Ramos (cell line): ENCODE results near the gene PPFIBP1.
"Not testable (repeated sequence)": the region's sequence is repeated elsewhere in the genome, so short reads cannot be mapped to it uniquely, and the experiment has no call there.

Experiments used
- in situ Hi-C: fragments of 300-500 bp; cut with MboI; formaldehyde crosslinking; loops from one replicate; pipeline ENCODE4 v1.14.3; 2022; ENCODE audit warnings: low sequenced_read_pairs; ENCODE audit not compliant: unreplicated experiment

PPFIBP1 gene

GRCh38 chr12:27555925-27556778 lies 32.1 kb downstream of the PPFIBP1 start:
- in situ Hi-C loops = no loop called here

DNA sequence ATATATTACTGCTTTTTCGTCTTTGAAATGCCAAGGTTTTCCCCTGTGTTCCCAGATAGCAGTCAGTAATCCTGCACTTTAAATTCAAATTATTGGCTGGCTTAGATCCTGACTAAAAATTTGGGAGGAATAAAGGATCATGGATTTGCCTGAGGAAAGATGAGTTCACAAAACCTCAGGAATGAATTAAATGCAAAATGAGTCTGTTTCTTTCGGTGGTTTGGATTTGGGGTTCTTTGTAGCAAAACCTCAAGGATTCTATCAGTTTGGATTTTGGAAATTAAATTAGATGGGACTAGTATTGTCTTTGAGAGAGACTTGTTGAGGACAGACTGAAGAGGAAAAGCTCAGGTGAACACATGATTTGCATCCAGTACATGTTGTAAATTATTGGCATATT lies 36.1 kb downstream of the PPFIBP1 start:
- in situ Hi-C loops = no loop called here

GRCh38 chr12:27561535-27562350 lies 37.7 kb downstream of the PPFIBP1 start:
- in situ Hi-C loops = no loop called here

- in situ Hi-C loops = no loop called here
These were observed 40.7 kb downstream of the PPFIBP1 start for GRCh38 chr12:27564612-27565213.

DNA sequence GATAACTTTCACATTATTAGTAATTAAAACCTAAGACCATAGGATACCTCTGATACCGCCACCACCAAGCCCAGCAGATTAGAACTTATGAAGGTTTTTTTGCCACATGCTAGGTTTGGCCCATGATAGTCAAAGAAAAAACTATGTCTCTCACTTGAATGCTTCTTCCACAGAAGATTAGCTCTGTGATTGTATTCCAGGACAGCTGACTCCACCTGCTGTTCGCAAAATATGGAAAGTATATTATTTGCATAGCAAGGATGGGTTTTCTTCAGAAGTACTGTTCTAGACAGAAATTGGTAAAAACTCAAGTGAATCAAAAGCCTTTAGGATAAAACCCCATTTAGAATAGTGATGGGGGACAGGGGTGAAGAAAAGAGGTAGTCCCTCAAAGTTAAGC lies 42.2 kb downstream of the PPFIBP1 start:
- in situ Hi-C loops = no loop called here

DNA sequence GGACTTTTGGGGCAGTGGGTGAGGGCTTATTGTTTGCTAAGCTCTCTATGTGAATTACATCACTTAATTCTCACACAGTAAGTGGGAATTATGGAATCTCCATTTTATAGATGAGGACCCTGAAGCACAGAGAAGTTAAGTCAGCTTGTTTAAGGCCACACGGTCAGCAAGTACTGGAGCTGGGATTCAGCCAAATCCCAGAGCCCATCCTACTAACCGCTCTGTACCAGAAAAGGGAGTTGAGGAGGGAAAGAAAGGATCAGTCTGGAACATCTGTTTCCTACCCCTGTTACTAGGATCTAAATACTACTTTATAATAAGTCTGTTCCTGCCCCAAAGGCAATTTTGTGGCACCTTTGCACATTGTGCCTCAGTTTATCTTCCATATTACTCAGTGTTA lies 42.6 kb downstream of the PPFIBP1 start:
- in situ Hi-C loops = no loop called here

GRCh38 chr12:27571463-27571862 lies 47.5 kb downstream of the PPFIBP1 start:
- in situ Hi-C loops = no loop called here

DNA sequence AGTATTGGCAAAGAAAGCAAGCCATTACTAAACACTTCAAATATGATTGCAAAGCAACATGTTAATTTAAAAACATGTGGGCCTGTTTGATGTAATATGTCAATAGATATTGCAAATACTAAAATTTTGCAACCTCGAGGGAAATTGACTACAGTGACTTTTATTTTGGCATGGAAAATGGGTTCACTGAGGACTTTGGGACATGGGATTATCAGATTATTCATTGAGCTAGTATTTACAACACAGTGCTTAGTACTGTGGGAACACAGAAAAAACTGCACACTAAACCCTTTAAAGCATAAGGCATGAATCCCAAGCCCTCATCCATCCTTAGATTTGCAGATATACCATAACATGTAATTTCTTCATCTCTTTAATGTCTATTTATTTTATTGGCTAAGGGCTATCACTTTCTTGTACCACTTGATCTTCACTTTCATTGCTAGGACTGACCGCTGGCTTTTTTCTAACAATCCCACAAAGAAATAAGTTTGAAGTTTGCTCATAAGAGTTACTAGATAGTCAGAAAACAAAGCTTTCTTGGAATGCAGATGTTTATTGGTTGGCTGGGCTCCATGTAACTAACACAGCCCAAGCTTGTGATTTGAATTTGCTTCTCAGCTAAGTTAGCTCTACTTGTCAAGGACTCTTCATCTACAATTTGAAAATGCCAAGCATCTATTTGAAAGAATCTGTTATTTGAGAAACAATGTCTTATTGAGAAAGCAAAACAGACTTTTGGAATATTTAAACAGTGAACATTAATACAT lies 48.7 kb downstream of the PPFIBP1 start:
- in situ Hi-C loops = no loop called here

DNA sequence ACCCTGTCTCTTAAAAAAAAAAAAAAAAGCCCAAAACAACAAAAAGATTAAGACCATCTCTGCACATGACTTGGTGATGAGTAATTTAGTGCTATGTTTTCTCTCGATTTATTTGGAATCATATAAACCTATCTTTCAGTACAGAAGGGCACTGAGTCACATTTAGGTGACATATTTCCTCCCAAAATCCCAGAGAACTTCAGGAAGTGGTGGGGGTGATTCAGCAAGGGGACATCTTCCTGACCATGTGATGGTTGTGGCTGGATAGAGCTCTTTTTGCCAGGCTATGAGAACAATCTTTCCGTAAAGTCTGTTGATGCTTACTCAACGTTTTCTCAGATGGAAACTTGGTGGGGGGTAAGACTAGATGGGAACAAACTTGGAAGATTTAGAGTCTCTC lies 50.0 kb downstream of the PPFIBP1 start:
- in situ Hi-C loops = no loop called here

- in situ Hi-C loops = no loop called here
These were observed 51.2 kb downstream of the PPFIBP1 start for GRCh38 chr12:27575090-27575761.

DNA sequence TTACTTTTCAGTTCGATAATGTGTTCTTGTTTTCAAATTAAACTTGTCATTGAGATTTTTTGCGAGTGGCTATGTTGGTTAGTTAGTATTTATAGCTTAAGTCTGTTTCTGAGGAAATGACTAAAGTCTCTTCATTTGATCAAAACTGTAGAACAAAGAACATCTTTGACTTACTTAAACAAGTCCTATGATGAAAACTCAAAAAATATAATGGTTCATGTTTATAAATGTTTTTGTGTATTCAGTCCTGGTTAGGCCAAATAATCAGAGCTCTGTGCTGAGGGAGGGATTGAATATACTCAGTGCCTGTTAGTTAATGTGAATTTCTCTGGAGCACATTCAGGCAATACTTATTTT lies 51.7 kb downstream of the PPFIBP1 start:
- in situ Hi-C loops = no loop called here

DNA sequence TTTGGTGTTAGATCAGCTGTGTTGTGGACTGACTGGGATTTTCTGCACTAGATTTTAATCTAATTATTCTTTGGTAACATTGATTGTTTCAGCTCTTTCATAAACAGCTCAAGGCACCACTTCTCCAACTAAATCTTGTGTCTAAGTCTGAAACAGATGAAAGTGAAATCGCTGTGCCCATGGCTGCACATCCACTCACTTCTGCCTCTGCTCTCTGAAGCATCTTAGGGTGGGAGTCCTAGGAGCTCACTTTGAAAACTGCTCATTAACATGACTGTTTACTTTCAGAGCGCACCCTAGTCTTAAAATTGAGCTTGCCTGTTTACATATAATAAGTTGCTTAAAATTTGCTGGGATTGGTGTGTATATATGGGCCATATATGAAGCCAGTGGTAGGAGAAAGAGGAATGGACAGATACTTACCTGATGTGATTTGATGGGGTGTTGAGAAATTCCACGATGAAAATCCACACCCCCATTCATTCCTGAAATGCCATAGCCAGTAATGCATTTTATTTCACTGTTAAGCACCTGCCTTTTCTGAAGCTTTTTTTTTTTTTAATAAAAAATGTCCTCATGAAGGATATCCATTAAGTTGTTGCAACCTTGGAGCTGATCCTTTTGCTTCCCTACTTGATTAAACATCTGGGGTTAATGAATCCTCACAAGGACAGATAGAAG lies 52.8 kb downstream of the PPFIBP1 start:
- in situ Hi-C loops = no loop called here

- in situ Hi-C loops = no loop called here
These were observed 53.7 kb downstream of the PPFIBP1 start for GRCh38 chr12:27577688-27578087.

GRCh38 chr12:27578689-27579372 lies 54.8 kb downstream of the PPFIBP1 start:
- in situ Hi-C loops = no loop called here

DNA sequence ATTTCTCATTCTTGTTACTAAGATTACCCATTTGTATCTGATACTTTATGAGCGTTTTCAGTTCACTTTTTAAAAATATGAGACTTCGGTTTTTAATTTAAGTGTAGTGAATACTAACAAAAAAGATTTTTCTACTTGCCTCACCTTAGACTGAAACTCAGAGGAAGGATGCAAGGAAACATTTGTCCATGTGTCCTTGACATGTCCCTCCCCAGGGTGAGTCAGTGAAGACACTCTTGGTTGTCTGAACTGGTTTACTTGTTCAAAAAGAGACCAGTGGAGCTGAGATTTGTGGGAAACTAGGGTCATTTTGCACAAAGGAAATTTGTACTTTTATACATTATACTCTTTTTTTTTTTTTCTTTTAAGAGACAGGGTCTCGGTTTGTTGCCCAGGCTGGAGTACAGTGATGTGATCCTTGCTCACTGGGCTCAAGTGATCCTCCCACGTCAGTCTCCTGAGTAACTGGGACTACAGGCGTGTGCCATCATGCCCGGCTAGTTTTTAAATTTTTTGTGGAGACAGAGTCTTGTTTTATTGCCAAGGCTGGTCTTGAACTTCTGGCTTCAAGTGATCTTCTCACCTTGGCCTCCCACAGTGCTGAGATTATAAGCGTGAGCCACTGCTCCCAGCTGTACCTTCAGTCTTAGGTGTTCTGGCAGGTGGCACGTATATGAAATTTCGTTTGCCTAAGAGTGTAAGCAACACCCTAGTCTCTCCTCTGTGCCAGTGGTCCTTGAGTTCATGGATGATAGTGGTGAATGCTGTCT lies 56.7 kb downstream of the PPFIBP1 start:
- in situ Hi-C loops = no loop called here

DNA sequence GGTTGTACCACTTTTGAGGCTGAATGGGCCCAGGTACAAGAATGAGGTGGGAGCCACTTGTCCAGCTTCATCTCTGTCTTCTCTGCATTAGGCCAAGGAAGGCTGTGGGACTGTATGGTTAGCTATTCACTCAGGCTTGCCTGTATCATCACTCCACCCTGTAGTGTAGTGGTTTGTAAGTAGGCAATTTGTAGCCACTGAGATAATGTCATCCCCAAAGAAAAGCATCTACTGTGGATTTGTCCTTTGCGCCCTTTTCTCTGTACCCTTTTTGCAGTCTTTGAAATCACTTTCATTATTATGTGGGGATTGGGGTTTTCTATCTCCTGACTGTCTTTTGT lies 57.3 kb downstream of the PPFIBP1 start:
- in situ Hi-C loops = not testable (repeated sequence)

- in situ Hi-C loops = not testable (repeated sequence)
These were observed 57.8 kb downstream of the PPFIBP1 start for GRCh38 chr12:27581833-27582232.

DNA sequence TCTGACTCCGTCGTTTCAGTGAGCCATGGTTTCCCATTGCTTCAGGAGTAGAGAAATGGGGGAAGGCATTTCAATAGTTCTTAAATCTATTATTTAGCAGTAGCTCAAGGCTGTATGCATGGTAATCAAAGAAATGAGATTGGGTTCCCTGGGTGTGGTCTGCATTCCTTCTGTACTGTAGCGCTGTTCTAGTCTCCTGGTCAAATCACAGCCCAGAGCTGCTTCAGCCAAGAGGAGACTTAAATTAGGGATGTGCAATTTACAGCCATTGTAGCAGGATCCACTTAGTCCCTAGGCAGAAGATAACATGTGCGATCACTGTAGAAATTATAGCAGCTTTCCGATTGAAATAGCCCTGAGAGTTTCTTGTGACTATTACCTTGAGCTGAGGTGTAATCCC lies 58.4 kb downstream of the PPFIBP1 start:
- in situ Hi-C loops = not testable (repeated sequence)
